GM23338 (cell line): Measurements from ENCODE around the gene KCNJ16.

ENCODE experiments used
- CREB1 ChIP-seq: fragments of 250-450 bp; sonication (Bioruptor Pico); IDR thresholded peaks from 2 replicates; pipeline ENCODE4 v1.5.0; 2020; ENCODE audit warnings: low read depth, mild to moderate bottlenecking, moderate library complexity
- CTCF ChIP-seq, 2 experiments: fragments of 200-600 bp in 1 of 2; sonication (generic) in 1 of 2; conservative IDR thresholded peaks; 2 replicates each; pipeline versions ENCODE4 v1.5.1 to v1.6.1; 2016 to 2017; ENCODE audit warnings: antibody characterized with exemption in 2 of 2, low read depth in 2 of 2, mild to moderate bottlenecking in 2 of 2, moderate library complexity in 1 of 2
- ETS1 ChIP-seq: IDR thresholded peaks from 2 replicates; pipeline ENCODE4 v1.6.1; 2016; ENCODE audit warnings: antibody characterized with exemption
- EZH2 ChIP-seq: fragments of 200-600 bp; sonication (generic); IDR thresholded peaks from one replicate; pipeline ENCODE4 v1.8.0; 2017; ENCODE audit warnings: antibody characterized with exemption, mild to moderate bottlenecking, low read depth; ENCODE audit not compliant: unreplicated experiment
- JUNB ChIP-seq: IDR thresholded peaks from one replicate; pipeline ENCODE4 v1.6.1; 2016; ENCODE audit warnings: antibody characterized with exemption; ENCODE audit not compliant: unreplicated experiment
- POLR2AphosphoS5 ChIP-seq: IDR thresholded peaks from 2 replicates; pipeline ENCODE4 v1.6.1; 2016; ENCODE audit warnings: antibody characterized with exemption, low read depth
- REST ChIP-seq: IDR thresholded peaks from one replicate; pipeline ENCODE4 v1.6.1; 2018; ENCODE audit warnings: antibody characterized with exemption; ENCODE audit not compliant: unreplicated experiment

DNA sequence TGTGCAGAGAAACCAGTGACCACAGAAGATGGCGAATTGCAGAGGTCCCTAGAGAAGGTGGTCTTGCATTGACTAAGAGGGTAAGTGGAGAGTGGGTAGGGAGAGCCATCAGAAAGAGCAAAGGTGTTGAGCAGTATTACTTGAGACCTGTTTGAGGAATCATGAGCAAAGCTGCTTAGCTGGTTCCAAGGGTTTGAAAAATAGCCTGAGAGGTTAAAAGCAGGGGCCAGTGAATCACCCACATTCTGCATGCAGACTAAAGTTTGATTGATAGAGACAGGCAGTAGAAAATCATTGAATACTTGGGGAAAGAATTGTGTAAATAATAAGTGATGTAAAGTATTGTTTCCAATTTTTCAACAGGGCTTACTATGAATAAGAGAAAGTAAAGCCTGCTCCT is 34.0 kb upstream of the KCNJ16 start:
- TF ChIP-seq CTCF (conservative IDR thresholded peaks at IDR 0.05; ENCODE audit: low read depth in 2 of 2) (no peak), ETS1 (no peak), CREB1 (no peak), POLR2AphosphoS5 (no peak), EZH2 (no peak), REST (no peak), JUNB (no peak)
